ENCODE data around the gene CRIP2.

GRCh38 chr14:105507247-105507646, 32.6 kb downstream of the CRIP2 start:
- TF ChIP-seq CTCF (conservative IDR thresholded peaks at IDR 0.05 in 1 of 2, IDR thresholded peaks at IDR 0.05 in 1 of 2; ENCODE audit: extremely low read depth in 1 of 2, insufficient read depth in 1 of 2, low read depth in 1 of 2, low read length in 2 of 2) = no peak
- no peak for TF ChIP-seq EZH2 (IDR thresholded peaks at IDR 0.05; ENCODE audit: borderline replicate concordance, low read length)

Data from mammary epithelial cell (primary cell).